ENCODE results near the gene IGSF21. TPM values are rescaled to one million over a fixed set of nuclear protein-coding genes. Genes with fewer than 3 reads are reported as not detected.

The IGSF21 gene
- polyA plus RNA-seq, 1 of the 3 experiments (the other 2 are of a cell fraction), result not detected

- Histone ChIP-seq H3K4me3 (ENCODE audit: low read depth in 2 of 2, low read length in 1 of 2) (no peak overlapping the region), H3K79me2 (ENCODE audit: insufficient read depth) (no peaks in the 10 kb centered on the region), H3K27me3 (ENCODE audit: insufficient read depth) (peaks cover 19% of the 10 kb centered on the region; the same call in 1 of the 2 replicates), H3K27ac (ENCODE audit: low read depth in 2 of 2, low read length in 1 of 2) (no peak overlapping the region), H3F3A (replicated peaks; ENCODE audit: insufficient read depth) (no peaks in the 10 kb centered on the region), H3K9me3 (no peaks in the 10 kb centered on the region), H4K20me1 (ENCODE audit: insufficient read depth) (no peaks in the 10 kb centered on the region), H3K4me2 (no peak overlapping the region), H3K4me1 (ENCODE audit: control insufficient read depth in 1 of 2, insufficient read depth in 2 of 2, low read depth in 1 of 2, low read length in 1 of 2) (peaks cover 0 to 18% of the 10 kb centered on the region in 2 experiments; a peak in 1 of 4 replicates), H3K9me2 (no peaks in the 10 kb centered on the region), H2AFZ (ENCODE audit: low read depth) (no peak overlapping the region), H3K9ac (no peak overlapping the region), H3K36me3 (replicated peaks in 1 of 2; ENCODE audit: control insufficient read depth in 1 of 2, insufficient read depth in 2 of 2, low read length in 1 of 2) (no peaks in the 10 kb centered on the region)
- ChIA-PET POLR2A (no interaction called here), CTCF (interaction anchor here (1.0 to 4.4 kb wide), 6 partner anchors 8 to 477 kb away, joined by 3 to 28 read pairs (median 4); no protein-coding TSS in a partner anchor)
- no peak for DNase-seq
- WGBS (ENCODE audit: low lambda C conversion rate), result 14% methylated on average over 6 of the region's 9 CpGs
- TF ChIP-seq RAD21 (IDR thresholded peaks at IDR 0.05; ENCODE audit: low read length) (no peak), RXRA (IDR thresholded peaks at IDR 0.05; ENCODE audit: borderline replicate concordance, low read depth) (no peak), MEF2A (IDR thresholded peaks at IDR 0.05; ENCODE audit: borderline replicate concordance, low read depth) (no peak), POLR2AphosphoS5 (IDR thresholded peaks at IDR 0.05; ENCODE audit: low read depth, low read length) (no peak), ELF1 (IDR thresholded peaks at IDR 0.05) (no peak), EP300 (IDR thresholded peaks at IDR 0.05; ENCODE audit: borderline replicate concordance in 1 of 2, low read depth in 1 of 2, low read length in 1 of 2) (no peak), CHD2 (IDR thresholded peaks at IDR 0.05; ENCODE audit: low read length, partially characterized antibody) (no peak), ZBTB33 (IDR thresholded peaks at IDR 0.05; ENCODE audit: borderline replicate concordance, low read depth) (no peak), IRF3 (IDR thresholded peaks at IDR 0.05; ENCODE audit: low read depth, low read length) (no peak), GABPA (IDR thresholded peaks at IDR 0.05; ENCODE audit: low read depth) (no peak), JUND (IDR thresholded peaks at IDR 0.05) (no peak), EZH2phosphoT487 (IDR thresholded peaks at IDR 0.05; ENCODE audit: borderline replicate concordance, low read depth) (no peak), NFIC (IDR thresholded peaks at IDR 0.05; ENCODE audit: borderline replicate concordance) (no peak), RFX5 (IDR thresholded peaks at IDR 0.05; ENCODE audit: low read length) (no peak), FOXM1 (IDR thresholded peaks at IDR 0.05; ENCODE audit: low read depth) (no peak)
Measured at GRCh38 chr1:18104546-18105100, 3.0 kb upstream of the IGSF21 start.

GRCh38 chr1:18105196-18105595 lies 2.4 kb upstream of the IGSF21 start:
- H3K36me3 ChIP-seq (replicated peaks in 1 of 2; ENCODE audit: control insufficient read depth in 1 of 2, insufficient read depth in 2 of 2, low read length in 1 of 2), result no peaks in the 10 kb centered on the region
- CTCF ChIA-PET, result interaction anchor here (0.7 to 4.4 kb wide), 7 partner anchors 9 to 476 kb away, joined by 3 to 28 read pairs (median 4); no protein-coding TSS in a partner anchor
- no peaks in the 10 kb centered on the region for H3K9me3 ChIP-seq
- H3K27ac ChIP-seq (ENCODE audit: low read depth in 2 of 2, low read length in 1 of 2), result no peak overlapping the region
- no peak overlapping the region for H3K9ac ChIP-seq
- H4K20me1 ChIP-seq (ENCODE audit: insufficient read depth), result no peaks in the 10 kb centered on the region
- H3K4me2 ChIP-seq, result no peak overlapping the region
- WGBS (ENCODE audit: low lambda C conversion rate), result 80% methylated on average over 4 of the region's 4 CpGs
- no peak for TF ChIP-seq CTCF (IDR thresholded peaks at IDR 0.05)
- TF ChIP-seq YY1 (IDR thresholded peaks at IDR 0.05; ENCODE audit: low read depth), result no peak
- TF ChIP-seq RAD21 (IDR thresholded peaks at IDR 0.05; ENCODE audit: low read length), result no peak
- H3K27me3 ChIP-seq (ENCODE audit: insufficient read depth), result peaks cover 20% of the 10 kb centered on the region; the same call in 1 of the 2 replicates
- peaks cover 0 to 22% of the 10 kb centered on the region in 2 experiments; a peak in 1 of 4 replicates for H3K4me1 ChIP-seq (ENCODE audit: control insufficient read depth in 1 of 2, insufficient read depth in 2 of 2, low read depth in 1 of 2, low read length in 1 of 2)
- H3K79me2 ChIP-seq (ENCODE audit: insufficient read depth), result no peaks in the 10 kb centered on the region
- POLR2A ChIA-PET, result no interaction called here
- no peaks in the 10 kb centered on the region for H3F3A ChIP-seq (replicated peaks; ENCODE audit: insufficient read depth)
- no peaks in the 10 kb centered on the region for H3K9me2 ChIP-seq
- H2AFZ ChIP-seq (ENCODE audit: low read depth), result no peak overlapping the region
- no peak overlapping the region for H3K4me3 ChIP-seq (ENCODE audit: low read depth in 2 of 2, low read length in 1 of 2)
- no peak for DNase-seq
